ENCODE data around the gene GH1.
"Not testable (repeated sequence)": the region's sequence is repeated elsewhere in the genome, so short reads cannot be mapped to it uniquely, and the experiment has no call there.

GH1 gene

GRCh38 chr17:63918789-63919305, at the start of gene GH1:
GH1 (minus strand) TSS chr17:63918839; CDS start chr17:63918776, 63 bp downstream.
- H3K4me3 ChIP-seq (ENCODE audit: low read length); DNase-seq (ENCODE audit: low read depth): not testable (repeated sequence)

- H3K4me3 ChIP-seq (ENCODE audit: low read length) = no peak overlapping the region
- TF ChIP-seq CTCF (IDR thresholded peaks at IDR 0.05; ENCODE audit: insufficient read depth, low read depth, low read length, missing control alignments) = no peak
- DNase-seq (ENCODE audit: low read depth) = no peak
Measured at GRCh38 chr17:63967953-63968352, 49.3 kb upstream of the GH1 start.

- no peak for TF ChIP-seq CTCF (IDR thresholded peaks at IDR 0.05; ENCODE audit: insufficient read depth, low read depth, low read length, missing control alignments)
- no peak for DNase-seq (ENCODE audit: low read depth)
- no peak overlapping the region for H3K4me3 ChIP-seq (ENCODE audit: low read length)
Measured at GRCh38 chr17:63966646-63967264, 48.1 kb upstream of the GH1 start.

- no peak for TF ChIP-seq CTCF (IDR thresholded peaks at IDR 0.05; ENCODE audit: insufficient read depth, low read depth, low read length, missing control alignments)
- no peak overlapping the region for H3K4me3 ChIP-seq (ENCODE audit: low read length)
- DNase-seq (ENCODE audit: low read depth) = no peak
Measured at GRCh38 chr17:63963123-63963522, 44.5 kb upstream of the GH1 start.

GRCh38 chr17:63962298-63962744, 43.7 kb upstream of the GH1 start:
- TF ChIP-seq CTCF (IDR thresholded peaks at IDR 0.05; ENCODE audit: insufficient read depth, low read depth, low read length, missing control alignments) = no peak
- DNase-seq (ENCODE audit: low read depth) = no peak
- no peak overlapping the region for H3K4me3 ChIP-seq (ENCODE audit: low read length)

GRCh38 chr17:63961355-63962212, 42.9 kb upstream of the GH1 start:
- DNase-seq (ENCODE audit: low read depth) = peak; percentile 66
- H3K4me3 ChIP-seq (ENCODE audit: low read length) = no peak overlapping the region
- no peak for TF ChIP-seq CTCF (IDR thresholded peaks at IDR 0.05; ENCODE audit: insufficient read depth, low read depth, low read length, missing control alignments)

GRCh38 chr17:63960430-63960829, 41.8 kb upstream of the GH1 start:
- no peak for DNase-seq (ENCODE audit: low read depth)
- no peak for TF ChIP-seq CTCF (IDR thresholded peaks at IDR 0.05; ENCODE audit: insufficient read depth, low read depth, low read length, missing control alignments)
- no peak overlapping the region for H3K4me3 ChIP-seq (ENCODE audit: low read length)
